CD14-positive monocyte (primary cell): ENCODE measurements around the gene SMIM35. TPM values are rescaled to one million over a fixed set of nuclear protein-coding genes. Genes with fewer than 3 reads are reported as not detected.
A peak's percentile ranks its signal among the peaks of the same experiment; 100 is the strongest.

Source experiments
- DNase-seq, 3 donors: peaks; one replicate each; pipeline ENCODE4 v3.0.0-alpha.2; 2011 to 2022
- H2AFZ ChIP-seq: 2 replicates; pipeline ENCODE4 v1.6.0; 2012; ENCODE audit warnings: mild to moderate bottlenecking, low read depth, low read length, inconsistent platforms; ENCODE audit not compliant: insufficient read depth, poor library complexity, severe bottlenecking
- H3K27ac ChIP-seq, 2 donors: 1 replicate in 1 of 2; 2 replicates in 1 of 2; pipeline ENCODE4 v1.5.1; 2012 to 2013; ENCODE audit warnings: low read length in 2 of 2, control low read depth in 1 of 2, inconsistent platforms in 1 of 2, low read depth in 1 of 2, mild to moderate bottlenecking in 1 of 2
- H3K27me3 ChIP-seq, 2 donors: one replicate each; pipeline versions ENCODE4 v1.6.0 to v1.6.1; 2011 to 2013; ENCODE audit warnings: low read length in 2 of 2; ENCODE audit not compliant: control insufficient read depth in 2 of 2, insufficient read depth in 2 of 2
- H3K36me3 ChIP-seq, 2 donors: replicated peaks in 1 of 2; 1 replicate in 1 of 2; 2 replicates in 1 of 2; pipeline versions ENCODE4 v1.5.1 to v1.6.1; 2012 to 2013; ENCODE audit warnings: low read length in 2 of 2, control low read depth in 1 of 2, inconsistent platforms in 1 of 2, mild to moderate bottlenecking in 1 of 2; ENCODE audit not compliant: insufficient read depth in 2 of 2, control insufficient read depth in 1 of 2
- H3K4me1 ChIP-seq, 2 donors: 1 replicate in 1 of 2; 2 replicates in 1 of 2; pipeline versions ENCODE4 v1.5.1 to v1.6.1; 2012 to 2013; ENCODE audit warnings: low read length in 2 of 2, control low read depth in 1 of 2, inconsistent platforms in 1 of 2, mild to moderate bottlenecking in 1 of 2, moderate library complexity in 1 of 2; ENCODE audit not compliant: insufficient read depth in 2 of 2, control insufficient read depth in 1 of 2
- H3K4me2 ChIP-seq: replicated peaks from 2 replicates; pipeline ENCODE3; 2012; ENCODE audit warnings: low read length, moderate library complexity, mild to moderate bottlenecking; ENCODE audit not compliant: poor library complexity, severe bottlenecking; ENCODE audit errors: extremely low read depth
- H3K4me3 ChIP-seq, 3 experiments: fragments of 200-600 bp in 1 of 3; sonication (generic) in 1 of 3; replicated peaks in 1 of 3; 1 replicate in 2 of 3; 2 replicates in 1 of 3; pipeline ENCODE4 v1.5.1; 2011 to 2013; ENCODE audit warnings: low read length in 3 of 3, mild to moderate bottlenecking in 3 of 3, control low read depth in 2 of 3, low read depth in 2 of 3, inconsistent platforms in 1 of 3, moderate library complexity in 1 of 3
- H3K79me2 ChIP-seq: 2 replicates; pipeline ENCODE4 v1.6.0; 2012; ENCODE audit warnings: mild to moderate bottlenecking, control low read depth, inconsistent platforms, low read length, moderate library complexity; ENCODE audit not compliant: insufficient read depth
- H3K9ac ChIP-seq: 2 replicates; pipeline ENCODE4 v1.6.0; 2017; ENCODE audit warnings: low read length, mild to moderate bottlenecking; ENCODE audit not compliant: insufficient read depth, poor library complexity, severe bottlenecking
- H3K9me3 ChIP-seq, 2 donors: replicated peaks in 1 of 2; 1 replicate in 1 of 2; 2 replicates in 1 of 2; pipeline versions ENCODE4 v1.5.1 to v1.6.1; 2012 to 2013; ENCODE audit warnings: low read length in 2 of 2, control low read depth in 1 of 2; ENCODE audit not compliant: control insufficient read depth in 1 of 2, insufficient read depth in 1 of 2
- H4K20me1 ChIP-seq: 2 replicates; pipeline ENCODE4 v1.6.0; 2012; ENCODE audit warnings: mild to moderate bottlenecking, low read length, control low read depth, moderate library complexity; ENCODE audit not compliant: insufficient read depth
- H3K27ac Mint-ChIP-seq, 7 donors: one replicate each; pipeline ENCODE4 v1.8.0; 2020; ENCODE audit warnings: mild to moderate bottlenecking in 7 of 7, mixed read lengths in 7 of 7, moderate library complexity in 6 of 7, inconsistent platforms in 2 of 7
- H3K27me3 Mint-ChIP-seq, 3 donors: one replicate each; pipeline ENCODE4 v1.8.0; 2021 to 2022; ENCODE audit warnings: low read depth in 3 of 3, mild to moderate bottlenecking in 3 of 3, mixed read lengths in 3 of 3, moderate library complexity in 3 of 3, inconsistent platforms in 1 of 3
- H3K36me3 Mint-ChIP-seq, 2 donors: one replicate each; pipeline ENCODE4 v1.8.0; 2020; ENCODE audit warnings: mixed read lengths in 2 of 2, inconsistent platforms in 1 of 2, mild to moderate bottlenecking in 1 of 2
- H3K4me1 Mint-ChIP-seq: one replicate; pipeline ENCODE4 v1.8.0; 2020; ENCODE audit warnings: mild to moderate bottlenecking, mixed read lengths
- H3K4me3 Mint-ChIP-seq, 2 donors: one replicate each; pipeline ENCODE4 v1.8.0; 2020; ENCODE audit warnings: mild to moderate bottlenecking in 2 of 2, mixed read lengths in 2 of 2, moderate library complexity in 1 of 2
- H3K9me3 Mint-ChIP-seq, 7 donors: one replicate each; pipeline ENCODE4 v1.8.0; 2020 to 2022; ENCODE audit warnings: mixed read lengths in 7 of 7, mild to moderate bottlenecking in 6 of 7, moderate library complexity in 6 of 7, inconsistent platforms in 2 of 7
- WGBS: methylation state at CpG from one replicate; pipeline ENCODE4 v1.1.5; 2013; ENCODE audit warnings: missing lambda C conversion rate; ENCODE audit not compliant: insufficient coverage; 5-methylcytosine and 5-hydroxymethylcytosine counted together
- intact Hi-C, 2 donors: fragments of 100-400 bp; cut with micrococcal nuclease; formaldehyde crosslinking; loops; one replicate each; pipeline versions ENCODE4 v1.15.0 to v1.15.1; 2023
- polyA plus RNA-seq, 3 donors: library from polyadenylated mRNA; depleted of rRNA in 1 of 3; unstranded in 2 of 3; stranded (reverse) in 1 of 3; fragments of 300-500 nt in 2 of 3; fragments of >200 nt in 1 of 3; fragmentation: Illumina TruSeq in 2 of 3; gene quantifications; 1 replicate in 2 of 3; 2 replicates in 1 of 3; pipeline ENCODE4 v1.2.3, GENCODE V29; 2012 to 2021
- TF ChIP-seq, protein P1 (sequence below): fragments of 200-600 bp; IDR thresholded peaks from one replicate; pipeline ENCODE4 v1.8.0; 2022; ENCODE audit warnings: antibody characterized with exemption, mild to moderate bottlenecking

The SMIM35 gene
- polyA plus RNA-seq, 3 donors, result 0.05 to 0.29 (median 0.11) TPM

DNA sequence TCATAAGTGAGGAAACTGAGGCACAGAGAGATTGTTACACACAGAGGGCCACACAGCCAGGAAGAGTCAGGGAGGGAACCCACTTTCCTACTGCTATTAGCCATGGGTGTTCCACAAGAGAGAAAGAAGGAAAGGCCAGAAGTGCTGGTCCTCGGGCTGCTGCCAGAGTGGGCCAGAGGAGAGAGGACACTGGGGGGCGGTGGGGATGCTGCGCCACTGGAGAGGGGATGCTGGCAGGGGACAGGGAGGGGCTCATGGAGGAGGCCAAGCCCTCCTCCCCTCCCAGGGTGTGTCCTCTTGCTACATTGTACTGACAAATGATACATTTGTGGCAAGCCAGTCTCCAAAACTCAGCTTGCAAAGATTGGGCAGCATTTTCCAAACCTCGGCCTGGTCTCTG is 90.7 kb downstream of the SMIM35 start:
- Histone ChIP-seq H3K4me2 (no peak overlapping the region), H2AFZ (no peak overlapping the region), H3K9me3 (no peaks in the 10 kb centered on the region), H4K20me1 (peaks cover 100% of the 10 kb centered on the region), H3K36me3 (peaks cover 100% of the 10 kb centered on the region in 2 donors), H3K27ac (peak overlapping the region in 1 of 2 donors; percentile 13), H3K27me3 (no peaks in the 10 kb centered on the region), H3K79me2 (peaks cover 95% of the 10 kb centered on the region), H3K4me1 (peaks cover 84 to 100% of the 10 kb centered on the region in 2 donors), H3K9ac (no peak overlapping the region), H3K4me3 (no peak overlapping the region)
- 100% methylated on average over 1 of the region's 4 CpGs for WGBS
- Mint-ChIP-seq H3K4me1 (peaks cover 85% of the 10 kb centered on the region), H3K27ac (peak overlapping the region in 4 of 7 donors; percentile 28 to 77 (median 60)), H3K9me3 (peaks cover 0 to 6% (median 0%) of the 10 kb centered on the region in 7 donors), H3K36me3 (peaks cover 95 to 99% of the 10 kb centered on the region in 2 donors), H3K4me3 (no peak overlapping the region), H3K27me3 (peaks cover 0 to 2% (median 0%) of the 10 kb centered on the region in 3 donors)
- TF ChIP-seq, protein P1, sequence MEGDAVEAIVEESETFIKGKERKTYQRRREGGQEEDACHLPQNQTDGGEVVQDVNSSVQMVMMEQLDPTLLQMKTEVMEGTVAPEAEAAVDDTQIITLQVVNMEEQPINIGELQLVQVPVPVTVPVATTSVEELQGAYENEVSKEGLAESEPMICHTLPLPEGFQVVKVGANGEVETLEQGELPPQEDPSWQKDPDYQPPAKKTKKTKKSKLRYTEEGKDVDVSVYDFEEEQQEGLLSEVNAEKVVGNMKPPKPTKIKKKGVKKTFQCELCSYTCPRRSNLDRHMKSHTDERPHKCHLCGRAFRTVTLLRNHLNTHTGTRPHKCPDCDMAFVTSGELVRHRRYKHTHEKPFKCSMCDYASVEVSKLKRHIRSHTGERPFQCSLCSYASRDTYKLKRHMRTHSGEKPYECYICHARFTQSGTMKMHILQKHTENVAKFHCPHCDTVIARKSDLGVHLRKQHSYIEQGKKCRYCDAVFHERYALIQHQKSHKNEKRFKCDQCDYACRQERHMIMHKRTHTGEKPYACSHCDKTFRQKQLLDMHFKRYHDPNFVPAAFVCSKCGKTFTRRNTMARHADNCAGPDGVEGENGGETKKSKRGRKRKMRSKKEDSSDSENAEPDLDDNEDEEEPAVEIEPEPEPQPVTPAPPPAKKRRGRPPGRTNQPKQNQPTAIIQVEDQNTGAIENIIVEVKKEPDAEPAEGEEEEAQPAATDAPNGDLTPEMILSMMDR, result no peak
- intact Hi-C loops, result loop anchor here in 1 of 2 donors (10.0 kb wide), 1 partner anchor 59 kb away; no protein-coding TSS in a partner anchor
- DNase-seq, result no peak

DNA sequence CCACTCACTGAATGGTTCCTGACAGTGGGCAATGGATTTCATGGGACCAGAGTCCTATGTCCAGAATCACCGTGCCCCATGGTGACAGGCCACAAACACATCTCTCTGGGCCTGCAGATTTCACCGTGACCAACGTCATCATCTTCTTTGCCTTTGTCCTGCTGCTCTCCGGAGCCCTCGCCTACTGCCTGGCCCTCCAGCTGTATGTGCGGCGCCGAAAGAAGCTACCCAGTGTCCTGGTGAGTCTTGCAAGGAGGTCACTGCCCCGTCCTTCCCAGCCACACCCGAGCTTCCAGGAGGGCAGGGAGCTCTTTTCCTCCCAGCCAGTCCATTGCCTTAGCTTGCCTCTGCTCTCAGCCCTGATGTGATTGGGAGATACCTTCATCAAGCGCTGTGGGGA is 91.3 kb downstream of the SMIM35 start:
- peaks cover 96 to 100% of the 10 kb centered on the region in 2 donors for H3K36me3 Mint-ChIP-seq
- no peak overlapping the region for H3K4me3 ChIP-seq
- H3K27ac ChIP-seq, result peak overlapping the region in 1 of 2 donors; percentile 13
- peaks cover 96% of the 10 kb centered on the region for H3K79me2 ChIP-seq
- H3K9me3 ChIP-seq, result no peaks in the 10 kb centered on the region
- peak overlapping the region in 1 of 2 donors; percentile 15 for H3K4me3 Mint-ChIP-seq
- intact Hi-C loops, result loop anchor here in 1 of 2 donors (10.0 kb wide), 1 partner anchor 59 kb away; no protein-coding TSS in a partner anchor
- no peaks in the 10 kb centered on the region for H3K27me3 ChIP-seq
- H3K4me2 ChIP-seq, result no peak overlapping the region
- TF ChIP-seq, protein P1, result no peak
- peak overlapping the region in 4 of 7 donors; percentile 8 to 80 (median 62) for H3K27ac Mint-ChIP-seq
- no peak for DNase-seq
- peaks cover 99 to 100% of the 10 kb centered on the region in 2 donors for H3K36me3 ChIP-seq
- no peak overlapping the region for H3K9ac ChIP-seq
- peaks cover 84 to 100% of the 10 kb centered on the region in 2 donors for H3K4me1 ChIP-seq
- no peak overlapping the region for H2AFZ ChIP-seq
- peaks cover 100% of the 10 kb centered on the region for H4K20me1 ChIP-seq
- peaks cover 84% of the 10 kb centered on the region for H3K4me1 Mint-ChIP-seq
- peaks cover 0 to 6% (median 0%) of the 10 kb centered on the region in 7 donors for H3K9me3 Mint-ChIP-seq
- H3K27me3 Mint-ChIP-seq, result peaks cover 0 to 2% (median 0%) of the 10 kb centered on the region in 3 donors
- 96% methylated on average over 10 of the region's 11 CpGs for WGBS
